ENCODE data around the gene NCOA7. TPM values are rescaled to one million over a fixed set of nuclear protein-coding genes. Genes with fewer than 3 reads are reported as not detected.
"Not testable (repeated sequence)": the region's sequence is repeated elsewhere in the genome, so short reads cannot be mapped to it uniquely, and the experiment has no call there.

Gene NCOA7
- total RNA-seq, 1 experiment from 2014 or later = 17.9 TPM

DNA sequence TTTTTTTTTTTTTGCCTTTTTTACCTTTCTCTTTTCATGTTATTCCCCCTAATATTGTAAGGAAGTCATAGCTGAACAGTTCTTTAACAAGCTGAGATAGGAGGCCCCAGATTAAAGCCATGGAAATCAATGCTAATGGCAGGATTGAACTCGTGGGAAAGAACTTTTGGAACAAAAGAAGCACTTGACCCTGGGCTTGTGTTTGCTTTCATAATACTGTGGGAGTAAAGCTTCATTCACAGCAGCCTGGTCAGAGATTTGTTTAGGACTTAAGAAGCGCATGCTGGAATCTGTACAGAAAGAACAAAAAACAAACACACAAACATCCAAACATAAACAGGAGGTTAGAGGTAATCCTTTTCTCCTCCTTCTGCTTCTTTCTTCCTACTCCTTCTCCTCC, 36.2 kb upstream of the NCOA7 start:
- DNase-seq (ENCODE audit: low read depth) = no peak

GRCh38 chr6:125759184-125759902, 31.4 kb upstream of the NCOA7 start:
- no peak for DNase-seq (ENCODE audit: low read depth)

GRCh38 chr6:125759959-125760457, 30.8 kb upstream of the NCOA7 start:
- DNase-seq (ENCODE audit: low read depth) = no peak

DNA sequence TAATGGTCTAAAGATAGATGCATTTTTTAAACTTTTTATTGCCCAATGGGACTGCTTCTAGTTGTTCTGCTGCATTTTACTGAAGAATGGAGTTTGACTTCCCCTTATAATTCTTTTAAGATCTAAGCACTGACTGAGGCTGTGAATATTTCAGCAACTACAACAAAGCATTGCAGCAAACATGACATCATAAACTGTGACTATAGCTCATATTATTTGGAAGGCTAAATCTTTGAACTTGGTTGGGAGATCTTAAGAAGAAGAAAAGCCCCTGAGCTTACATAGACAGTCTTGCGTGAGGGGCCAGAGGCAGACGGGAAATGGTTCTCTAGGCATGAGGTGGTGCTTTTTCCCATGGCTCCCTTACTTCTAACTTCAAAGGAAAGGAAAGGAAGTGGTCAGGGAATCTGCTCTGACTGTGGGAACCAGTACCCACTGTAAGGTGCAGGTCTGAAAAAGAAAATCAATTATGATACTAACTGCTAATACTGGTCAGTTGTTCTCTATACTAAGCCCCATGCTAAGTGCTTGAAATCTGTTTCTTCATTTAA, 26.6 kb upstream of the NCOA7 start:
- DNase-seq (ENCODE audit: low read depth) = no peak

GRCh38 chr6:125765944-125766343, 24.8 kb upstream of the NCOA7 start:
- no peak for DNase-seq (ENCODE audit: low read depth)

DNA sequence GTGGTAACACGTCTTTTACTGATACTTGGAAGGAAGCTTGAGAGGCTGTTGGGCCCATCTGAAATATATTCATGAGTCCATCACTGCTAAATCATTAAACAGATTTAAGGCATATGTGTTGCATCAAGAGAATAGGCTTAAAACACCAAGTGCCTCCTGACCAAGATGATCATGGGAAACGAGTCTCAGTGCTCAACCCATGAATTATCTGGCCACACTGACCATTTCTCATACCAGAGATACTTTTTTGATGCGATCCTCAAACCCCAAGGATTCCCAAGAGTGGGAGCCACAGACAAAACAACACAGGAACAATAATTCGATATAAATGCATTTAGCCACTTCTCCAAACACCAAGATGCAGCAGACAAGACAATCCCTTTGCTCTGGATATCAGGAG, 24.1 kb upstream of the NCOA7 start:
- no peak for DNase-seq (ENCODE audit: low read depth)

DNA sequence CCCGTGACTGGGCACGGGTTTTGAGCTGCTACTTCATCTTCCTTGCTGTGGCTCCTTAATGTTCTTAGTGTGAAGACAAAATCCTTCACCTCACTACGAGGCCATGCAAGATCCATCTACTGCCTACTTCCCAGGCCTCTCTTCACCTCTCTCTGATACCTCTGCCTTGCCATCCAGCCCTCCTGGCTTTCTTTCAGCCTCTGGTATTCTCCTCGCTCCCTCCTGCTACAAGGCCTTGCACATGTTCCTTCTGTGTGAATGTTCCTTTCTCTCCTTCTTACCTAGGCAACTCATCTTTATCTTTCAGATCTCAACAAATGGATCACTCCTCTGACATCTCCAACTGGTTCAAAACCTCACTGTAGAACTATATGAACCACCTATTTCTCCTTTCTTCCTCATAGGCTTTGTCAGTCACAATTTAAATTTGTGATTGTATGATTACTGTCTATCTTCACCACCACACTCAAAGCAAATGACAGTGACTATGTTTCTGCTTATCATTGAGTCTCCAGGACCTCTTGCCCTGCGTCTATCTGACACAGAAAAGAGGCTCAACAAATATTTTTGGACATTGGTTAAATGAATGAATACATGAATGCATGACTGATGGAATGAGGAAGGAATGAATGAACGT, 21.5 kb upstream of the NCOA7 start:
- no peak for DNase-seq (ENCODE audit: low read depth)

DNA sequence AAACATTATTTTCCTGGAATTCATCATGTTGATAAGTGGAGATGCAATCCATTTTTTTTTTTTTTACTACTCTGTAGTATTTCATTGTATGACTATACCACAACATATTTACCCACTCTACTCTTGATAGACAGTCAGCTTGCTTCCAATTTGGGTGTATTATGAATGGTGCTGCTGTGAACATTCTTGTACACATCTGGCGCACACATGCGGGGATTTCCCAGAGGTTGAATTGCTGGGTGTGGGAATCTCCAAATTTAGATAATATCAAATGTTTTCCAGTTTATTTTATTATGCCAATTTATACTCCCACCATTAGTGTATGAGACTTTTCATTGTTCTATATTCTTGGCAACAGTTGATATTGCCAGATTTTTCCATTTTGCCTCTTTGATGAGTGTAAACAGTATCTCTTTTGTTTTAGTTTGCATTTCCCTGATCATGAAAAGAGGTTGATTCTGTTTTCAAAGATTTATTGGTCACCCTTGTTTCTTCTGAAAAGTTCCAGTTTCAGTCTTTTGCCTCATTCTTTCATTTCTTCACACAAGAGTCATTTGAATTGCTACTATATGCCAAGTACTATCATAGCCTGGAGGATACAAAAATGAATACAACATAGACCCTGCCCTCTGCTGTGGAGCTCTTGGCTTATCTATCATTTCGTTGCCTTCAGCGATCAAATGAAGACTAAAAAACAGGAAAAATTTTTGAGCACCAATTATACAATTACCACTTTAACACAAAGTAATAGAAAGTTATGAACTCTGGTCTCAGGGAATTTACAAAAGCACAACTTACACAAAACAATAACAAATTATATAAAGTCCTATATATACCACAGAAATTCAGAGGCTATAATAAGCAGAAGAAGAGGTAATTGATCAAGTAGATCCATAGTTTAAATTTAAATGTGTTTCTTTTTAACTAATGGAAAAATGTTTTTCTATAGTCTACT, 17.1 kb upstream of the NCOA7 start:
- DNase-seq (ENCODE audit: low read depth) = peak; percentile 90

DNA sequence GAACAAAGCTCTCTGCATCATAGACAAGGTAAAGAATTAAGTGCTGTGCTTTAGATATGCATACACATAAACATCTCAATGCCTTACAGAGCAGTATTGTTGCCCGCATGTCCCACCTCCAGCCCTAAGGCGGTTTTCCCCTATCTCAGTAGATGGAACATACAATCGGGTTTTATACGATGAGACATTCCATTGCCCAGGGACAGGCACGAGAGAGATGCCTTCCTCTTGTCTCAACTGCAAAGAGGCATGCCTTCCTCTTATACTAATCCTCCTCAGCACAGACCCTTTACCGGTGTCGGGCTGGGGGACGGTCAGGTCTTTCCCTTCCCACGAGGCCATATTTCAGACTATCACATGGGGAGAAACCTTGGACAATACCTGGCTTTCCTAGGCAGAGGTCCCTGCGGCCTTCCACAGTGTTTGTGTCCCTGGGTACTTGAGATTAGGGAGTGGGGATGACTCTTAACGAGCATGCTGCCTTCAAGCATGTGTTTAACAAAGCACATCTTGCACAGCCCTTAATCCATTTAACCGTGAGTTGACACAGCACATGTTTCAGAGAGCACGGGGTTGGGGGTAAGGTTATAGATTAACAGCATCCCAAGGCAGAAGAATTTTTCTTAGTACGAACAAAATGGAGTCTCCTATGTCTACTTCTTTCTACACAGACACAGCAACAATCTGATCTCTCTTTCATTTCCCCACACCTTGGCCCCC, 14.5 kb upstream of the NCOA7 start:
- DNase-seq (ENCODE audit: low read depth) = not testable (repeated sequence)

DNA sequence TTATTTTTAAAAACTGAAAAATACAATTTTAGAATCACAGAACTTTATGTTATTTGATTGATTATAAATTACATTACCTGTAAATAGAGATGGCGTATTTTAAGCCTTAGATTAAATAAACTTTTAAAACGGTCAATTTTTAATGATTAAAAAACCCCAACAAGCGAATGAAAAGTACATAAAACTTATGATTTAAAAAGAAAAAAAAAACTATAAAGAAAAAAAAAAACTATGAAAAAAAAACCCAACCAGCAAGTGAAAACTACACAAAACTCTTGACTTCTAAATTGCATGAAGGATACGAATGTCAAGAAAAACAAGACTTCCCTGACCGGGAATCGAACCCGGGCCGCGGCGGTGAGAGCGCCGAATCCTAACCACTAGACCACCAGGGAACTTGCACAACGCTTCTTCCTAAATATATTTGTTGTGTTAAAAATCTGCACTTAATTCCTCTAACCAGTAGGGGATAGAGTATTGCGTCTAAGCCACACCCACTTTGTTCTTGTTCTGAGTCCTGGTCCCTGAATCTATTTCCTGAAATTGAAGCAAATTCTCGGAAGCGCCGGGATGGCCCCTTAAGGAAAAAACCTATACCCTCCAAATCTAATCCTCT, 10.7 kb upstream of the NCOA7 start:
- DNase-seq (ENCODE audit: low read depth) = peak; percentile 92

- DNase-seq (ENCODE audit: low read depth) = peak; percentile 76
Observed at GRCh38 chr6:125780540-125781313, 10.0 kb upstream of the NCOA7 start.

GRCh38 chr6:125781314-125781868, 9.4 kb upstream of the NCOA7 start:
- DNase-seq (ENCODE audit: low read depth) = peak; percentile 35

- no peak for DNase-seq (ENCODE audit: low read depth)
Observed at GRCh38 chr6:125784365-125784764, 6.4 kb upstream of the NCOA7 start.

DNA sequence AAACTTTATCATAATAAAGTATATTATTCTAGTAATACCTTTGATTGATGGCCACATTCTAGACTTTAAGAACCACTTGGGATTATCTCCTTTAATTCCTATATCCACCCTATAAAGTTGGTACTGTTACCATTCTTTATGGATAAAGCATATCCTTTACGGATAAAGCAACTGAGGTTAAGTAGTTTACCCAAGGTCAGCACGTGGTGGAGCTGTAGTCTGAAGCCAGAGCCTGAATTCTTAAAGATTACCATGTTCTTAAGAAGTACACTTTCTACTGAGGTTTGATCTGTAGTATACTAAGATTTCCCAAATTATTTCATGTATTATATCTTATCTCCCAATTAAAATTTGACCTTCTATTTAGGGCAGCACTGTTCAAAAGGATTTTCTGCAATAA, 3.0 kb upstream of the NCOA7 start:
- DNase-seq (ENCODE audit: low read depth) = peak; percentile 36

DNA sequence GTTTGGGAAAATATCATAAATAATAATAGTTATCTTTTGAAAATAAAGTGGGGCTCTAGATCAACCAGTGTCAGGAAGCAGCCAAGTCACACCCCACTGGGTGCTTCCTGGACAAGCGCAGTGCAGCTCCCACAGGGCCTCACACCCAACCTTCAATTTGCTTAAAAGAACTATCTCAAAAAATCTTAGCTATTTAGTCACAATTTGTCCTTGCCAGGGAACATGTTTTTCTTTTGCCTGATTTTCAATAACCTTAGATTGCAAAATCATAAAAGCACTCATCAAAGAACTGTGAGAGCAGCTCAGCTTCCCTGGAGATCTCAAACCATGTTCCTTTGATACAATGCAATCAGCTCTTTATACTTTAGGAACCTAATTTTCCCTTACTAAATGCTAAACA, 1.6 kb upstream of the NCOA7 start:
- DNase-seq (ENCODE audit: low read depth) = no peak

- peak; percentile 45 for DNase-seq (ENCODE audit: low read depth)
Observed at GRCh38 chr6:125789576-125790357, 993 bp upstream of the NCOA7 start.

DNA sequence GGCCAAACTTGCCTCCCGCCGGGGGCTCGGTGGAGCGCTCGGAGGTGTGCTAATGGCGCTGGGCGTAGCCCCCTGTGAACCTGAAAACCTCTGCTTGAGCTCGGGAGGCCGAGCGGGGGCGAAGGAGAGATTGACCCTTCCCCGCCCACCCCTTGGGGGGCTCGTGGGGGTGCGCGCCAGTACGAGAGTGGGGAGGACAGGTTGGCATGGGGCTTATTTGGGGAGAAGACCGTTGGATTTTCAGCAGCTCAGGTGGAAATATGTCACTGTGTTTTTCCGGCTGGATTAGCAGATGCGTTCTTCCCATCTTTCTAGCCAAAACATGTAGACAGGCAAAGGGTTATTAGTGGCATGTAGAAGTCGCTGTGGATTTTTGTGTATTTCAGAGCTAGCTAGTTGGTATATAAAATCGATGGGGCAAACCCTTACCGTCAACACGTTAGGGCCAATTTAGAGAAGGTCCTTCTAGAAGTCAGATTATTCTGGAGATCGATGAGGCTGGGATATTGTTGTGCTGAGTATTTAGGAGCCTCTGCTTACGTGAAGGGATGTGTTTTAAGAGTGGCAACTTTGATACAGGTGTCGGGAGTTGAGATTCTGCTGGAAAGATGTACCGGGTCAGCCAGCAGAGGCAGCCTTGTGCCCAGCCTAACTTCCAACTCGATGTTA, 525 bp downstream of the NCOA7 start:
- DNase-seq (ENCODE audit: low read depth) = peak; percentile 53

DNA sequence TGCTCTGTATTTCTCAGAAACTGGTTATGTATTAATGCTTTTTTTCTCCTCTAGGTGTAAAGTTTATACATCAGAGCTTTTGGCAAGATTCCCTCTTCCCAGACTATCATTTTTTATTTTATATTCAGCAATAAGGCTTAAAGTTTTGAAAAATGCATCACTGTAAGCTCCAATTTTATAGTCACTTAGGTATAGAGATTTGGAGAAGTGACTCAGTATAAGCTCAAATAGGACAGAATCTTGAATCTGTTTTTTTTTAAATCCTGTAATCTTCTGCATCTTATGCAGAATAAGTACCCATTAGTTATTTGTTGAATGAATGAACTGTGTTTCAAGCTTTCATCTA, 1.0 kb downstream of the NCOA7 start:
- DNase-seq (ENCODE audit: low read depth) = no peak
